ENCODE results near the gene PLPP4. TPM values are rescaled to one million over a fixed set of nuclear protein-coding genes. Genes with fewer than 3 reads are reported as not detected.

PLPP4 gene
- total and polyA plus RNA-seq, 3 donors from 2014 or later, result 12.6 to 65.8 (median 21.9) TPM

GRCh38 chr10:120597902-120598301 lies 140.9 kb downstream of the PLPP4 start:
- TF ChIP-seq POLR2A (IDR thresholded peaks at IDR 0.05) (no peak), CTCF (IDR thresholded peaks at IDR 0.05) (no peak)
- WGBS, 2 donors, result 96 to 97% methylated on average over 3 of the region's 3 CpGs
- Histone ChIP-seq H3K9me3 (no peaks in the 10 kb centered on the region), H3K4me3 (no peak overlapping the region), H3K36me3 (ENCODE audit: low read depth, missing control alignments) (no peaks in the 10 kb centered on the region), H3K27me3 (no peaks in the 10 kb centered on the region), H3K4me1 (peaks cover 7% of the 10 kb centered on the region), H3K27ac (no peak overlapping the region)
- no peak for DNase-seq
- intact Hi-C loops (cut with DNase I; ENCODE audit: low total_unique reads), result no loop called here

- 65 to 77% methylated on average over 4 to 5 of the region's 5 CpGs for WGBS, 2 donors
- intact Hi-C loops (cut with DNase I; ENCODE audit: low total_unique reads), result no loop called here
- Histone ChIP-seq H3K4me3 (no peak overlapping the region), H3K36me3 (ENCODE audit: low read depth, missing control alignments) (no peaks in the 10 kb centered on the region), H3K27me3 (no peaks in the 10 kb centered on the region), H3K27ac (no peak overlapping the region), H3K9me3 (no peaks in the 10 kb centered on the region), H3K4me1 (peaks cover 7% of the 10 kb centered on the region)
- no peak for DNase-seq
- no peak for TF ChIP-seq CTCF (IDR thresholded peaks at IDR 0.05)
- TF ChIP-seq POLR2A (IDR thresholded peaks at IDR 0.05), result no peak
These were observed 141.4 kb downstream of the PLPP4 start for GRCh38 chr10:120598386-120598785.

GRCh38 chr10:120599200-120599724 lies 142.2 kb downstream of the PLPP4 start:
- H3K36me3 ChIP-seq (ENCODE audit: low read depth, missing control alignments), result no peaks in the 10 kb centered on the region
- H3K27me3 ChIP-seq, result no peaks in the 10 kb centered on the region
- WGBS, 2 donors, result 51 to 56% methylated on average over 8 to 9 of the region's 9 CpGs
- no peak overlapping the region for H3K27ac ChIP-seq
- peaks cover 7% of the 10 kb centered on the region for H3K4me1 ChIP-seq
- TF ChIP-seq CTCF (IDR thresholded peaks at IDR 0.05) (no peak), POLR2A (IDR thresholded peaks at IDR 0.05) (no peak)
- no peak for DNase-seq
- H3K9me3 ChIP-seq, result no peaks in the 10 kb centered on the region
- intact Hi-C loops (cut with DNase I; ENCODE audit: low total_unique reads), result no loop called here
- no peak overlapping the region for H3K4me3 ChIP-seq

- H3K36me3 ChIP-seq (ENCODE audit: low read depth, missing control alignments), result no peaks in the 10 kb centered on the region
- 83 to 89% methylated on average over 12 of the region's 12 CpGs for WGBS, 2 donors
- no peaks in the 10 kb centered on the region for H3K9me3 ChIP-seq
- no peak overlapping the region for H3K4me3 ChIP-seq
- TF ChIP-seq CTCF (IDR thresholded peaks at IDR 0.05) (no peak), POLR2A (IDR thresholded peaks at IDR 0.05) (no peak)
- H3K27me3 ChIP-seq, result no peaks in the 10 kb centered on the region
- intact Hi-C loops (cut with DNase I; ENCODE audit: low total_unique reads), result no loop called here
- no peak for DNase-seq
- no peak overlapping the region for H3K27ac ChIP-seq
- peaks cover 7% of the 10 kb centered on the region for H3K4me1 ChIP-seq
These were observed 144.0 kb downstream of the PLPP4 start for GRCh38 chr10:120600871-120601649.

GRCh38 chr10:120601999-120602398 lies 145.0 kb downstream of the PLPP4 start:
- 81 to 90% methylated on average over 2 of the region's 2 CpGs for WGBS, 2 donors
- H3K9me3 ChIP-seq, result no peaks in the 10 kb centered on the region
- no peaks in the 10 kb centered on the region for H3K36me3 ChIP-seq (ENCODE audit: low read depth, missing control alignments)
- peaks cover 7% of the 10 kb centered on the region for H3K4me1 ChIP-seq
- no peak for TF ChIP-seq POLR2A (IDR thresholded peaks at IDR 0.05)
- no peak for TF ChIP-seq CTCF (IDR thresholded peaks at IDR 0.05)
- no peak overlapping the region for H3K27ac ChIP-seq
- no peak overlapping the region for H3K4me3 ChIP-seq
- H3K27me3 ChIP-seq, result no peaks in the 10 kb centered on the region
- intact Hi-C loops (cut with DNase I; ENCODE audit: low total_unique reads), result no loop called here
- no peak for DNase-seq
